ENCODE results near the gene SLC10A6. TPM values are rescaled to one million over a fixed set of nuclear protein-coding genes. Genes with fewer than 3 reads are reported as not detected.

Gene SLC10A6, protein sequence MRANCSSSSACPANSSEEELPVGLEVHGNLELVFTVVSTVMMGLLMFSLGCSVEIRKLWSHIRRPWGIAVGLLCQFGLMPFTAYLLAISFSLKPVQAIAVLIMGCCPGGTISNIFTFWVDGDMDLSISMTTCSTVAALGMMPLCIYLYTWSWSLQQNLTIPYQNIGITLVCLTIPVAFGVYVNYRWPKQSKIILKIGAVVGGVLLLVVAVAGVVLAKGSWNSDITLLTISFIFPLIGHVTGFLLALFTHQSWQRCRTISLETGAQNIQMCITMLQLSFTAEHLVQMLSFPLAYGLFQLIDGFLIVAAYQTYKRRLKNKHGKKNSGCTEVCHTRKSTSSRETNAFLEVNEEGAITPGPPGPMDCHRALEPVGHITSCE
- 0.08 TPM in 1 of 2 replicates, not detected in the other for total RNA-seq (2014; rRNA removed; shearing (Covaris generic))

DNA sequence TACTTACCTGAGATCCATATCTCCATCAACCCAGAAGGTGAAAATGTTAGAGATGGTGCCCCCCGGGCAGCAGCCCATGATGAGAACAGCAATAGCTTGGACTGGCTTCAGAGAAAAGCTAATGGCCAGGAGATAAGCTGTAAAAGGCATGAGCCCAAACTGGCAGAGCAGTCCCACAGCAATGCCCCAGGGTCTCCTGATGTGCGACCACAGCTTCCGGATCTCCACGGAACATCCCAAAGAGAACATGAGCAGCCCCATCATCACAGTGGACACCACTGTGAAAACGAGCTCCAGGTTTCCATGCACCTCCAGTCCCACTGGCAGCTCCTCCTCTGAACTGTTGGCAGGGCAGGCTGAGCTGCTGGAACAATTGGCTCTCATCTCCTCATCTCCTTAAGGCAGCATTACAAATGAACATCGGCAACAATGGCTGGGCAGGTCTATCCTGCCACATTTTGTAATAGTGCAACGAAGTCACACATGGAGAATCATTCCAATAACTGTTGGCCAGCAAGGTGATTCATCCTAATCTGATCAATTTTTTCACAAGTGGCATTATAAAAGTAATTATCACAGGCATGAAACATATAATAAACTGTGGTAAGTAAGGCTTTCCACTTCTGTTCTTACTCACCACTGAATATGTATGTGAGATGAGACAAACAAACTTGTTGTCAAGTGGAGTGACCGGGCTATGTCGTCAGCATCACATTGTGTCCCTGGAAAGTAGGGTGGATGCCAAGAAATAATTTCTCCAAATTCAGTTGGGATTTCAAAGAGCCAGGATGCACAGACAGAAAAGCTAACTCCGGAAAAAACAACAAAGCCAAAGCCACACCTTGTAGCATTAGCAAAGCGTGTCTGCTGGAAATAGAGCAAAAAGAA lies at the start of gene SLC10A6:
Gene SLC10A6, minus strand, starts transcription at position 653 of the 888 bp plus-strand sequence. Its CDS starts 269 bp downstream, at position 384.
- no peaks in the 10 kb centered on the region for H3K36me3 ChIP-seq
- no peak within 1 kb of the TSS for H3K4me3 ChIP-seq
- no peak for DNase-seq (ENCODE audit: low read depth in 1 of 2, low spot score in 2 of 2)
- H3K27ac ChIP-seq, result no peak within 1 kb of the TSS
- H3K27me3 ChIP-seq (replicated peaks), result no peaks in the 10 kb centered on the region
- H3K9me3 ChIP-seq (replicated peaks), result no peaks in the 10 kb centered on the region
- H3K4me1 ChIP-seq (replicated peaks), result no peaks in the 10 kb centered on the region

DNA sequence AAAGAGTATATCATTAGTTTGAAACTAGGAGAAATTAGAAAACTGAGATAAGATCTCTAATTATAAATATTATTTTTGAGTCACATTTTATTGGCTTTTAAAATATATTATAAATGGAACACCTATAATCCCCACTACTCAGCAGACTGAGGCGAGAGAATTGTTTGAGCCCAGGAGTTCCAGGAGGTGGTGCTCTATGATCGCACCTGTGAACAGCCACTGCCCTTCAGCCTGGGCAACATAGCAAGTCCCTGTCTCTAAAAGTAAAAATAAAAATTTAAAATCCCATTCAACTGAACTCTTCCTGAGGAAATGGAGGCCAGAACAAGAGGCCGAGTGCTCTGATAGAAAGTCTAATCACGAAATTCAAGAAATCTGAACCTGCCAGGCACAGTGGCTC lies 49.4 kb upstream of the SLC10A6 start:
- no peak for DNase-seq (ENCODE audit: low read depth in 1 of 2, low spot score in 2 of 2)
- Histone ChIP-seq H3K9me3 (replicated peaks) (no peaks in the 10 kb centered on the region), H3K27me3 (replicated peaks) (no peaks in the 10 kb centered on the region), H3K36me3 (no peaks in the 10 kb centered on the region), H3K4me3 (no peak overlapping the region), H3K27ac (no peak overlapping the region), H3K4me1 (replicated peaks) (peaks cover 10% of the 10 kb centered on the region)

DNA sequence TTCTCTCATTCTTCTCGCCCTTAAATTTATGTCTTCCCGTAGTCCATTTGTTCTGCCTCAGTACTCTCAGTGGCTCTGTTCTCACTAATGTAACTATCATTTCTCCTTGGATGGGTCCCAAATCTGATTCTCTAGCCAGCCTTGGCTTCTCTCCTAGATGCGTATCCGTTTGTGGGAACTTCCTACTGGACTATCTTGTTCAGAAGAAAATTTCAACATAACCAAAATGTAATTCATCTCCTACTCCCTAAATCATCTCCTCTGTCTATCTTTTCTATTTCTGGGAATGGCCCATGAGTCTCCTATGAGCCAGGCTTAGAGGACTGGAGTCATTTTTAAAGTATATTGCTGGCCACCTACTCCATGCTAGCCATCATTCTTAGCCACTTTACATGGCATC lies 47.4 kb upstream of the SLC10A6 start:
- Histone ChIP-seq H3K27ac (no peak overlapping the region), H3K4me1 (replicated peaks) (peaks cover 20% of the 10 kb centered on the region), H3K27me3 (replicated peaks) (no peaks in the 10 kb centered on the region), H3K4me3 (no peak overlapping the region), H3K36me3 (peaks cover 4% of the 10 kb centered on the region), H3K9me3 (replicated peaks) (no peaks in the 10 kb centered on the region)
- no peak for DNase-seq (ENCODE audit: low read depth in 1 of 2, low spot score in 2 of 2)

DNA sequence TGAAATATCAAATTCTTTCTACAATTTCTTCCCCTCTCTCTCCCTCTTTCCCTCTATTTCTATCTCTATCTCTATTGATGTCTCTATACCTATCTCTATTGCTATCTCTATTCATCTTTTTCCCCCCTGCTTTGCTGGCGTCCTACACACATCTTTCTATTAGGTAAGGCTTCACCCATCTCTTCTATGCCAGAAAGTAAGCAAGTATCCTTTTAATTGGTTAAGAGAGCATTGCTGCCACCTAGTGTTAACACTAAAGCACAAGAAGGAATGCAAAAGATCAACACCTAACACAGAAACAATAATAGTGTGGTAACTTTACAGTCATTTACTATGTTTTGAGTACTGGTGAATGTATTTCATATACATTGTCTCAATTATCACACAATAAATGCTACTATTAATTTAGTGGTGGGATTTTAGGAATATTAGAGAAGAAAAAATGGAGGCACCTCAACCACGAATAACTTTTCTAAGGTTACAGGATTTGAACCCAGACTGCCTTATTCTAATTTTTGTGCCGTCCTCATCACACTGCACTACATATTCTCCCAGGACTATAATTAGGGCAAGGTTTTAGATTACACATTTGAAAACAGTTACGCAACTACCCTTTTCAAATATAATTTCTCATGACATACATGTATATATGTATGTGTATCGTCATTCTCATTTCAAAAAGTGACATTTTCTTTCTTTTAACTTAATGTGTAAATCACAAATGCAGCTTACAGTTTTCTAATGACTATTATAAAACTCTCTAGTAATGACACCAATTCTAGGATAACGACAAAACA lies 46.7 kb upstream of the SLC10A6 start:
- H3K9me3 ChIP-seq (replicated peaks), result no peaks in the 10 kb centered on the region
- peaks cover 23% of the 10 kb centered on the region for H3K4me1 ChIP-seq (replicated peaks)
- H3K4me3 ChIP-seq, result no peak overlapping the region
- no peak overlapping the region for H3K27ac ChIP-seq
- peaks cover 4% of the 10 kb centered on the region for H3K36me3 ChIP-seq
- H3K27me3 ChIP-seq (replicated peaks), result no peaks in the 10 kb centered on the region
- peak in 1 of 2 experiments; percentile 67 for DNase-seq (ENCODE audit: low read depth in 1 of 2, low spot score in 2 of 2)

DNA sequence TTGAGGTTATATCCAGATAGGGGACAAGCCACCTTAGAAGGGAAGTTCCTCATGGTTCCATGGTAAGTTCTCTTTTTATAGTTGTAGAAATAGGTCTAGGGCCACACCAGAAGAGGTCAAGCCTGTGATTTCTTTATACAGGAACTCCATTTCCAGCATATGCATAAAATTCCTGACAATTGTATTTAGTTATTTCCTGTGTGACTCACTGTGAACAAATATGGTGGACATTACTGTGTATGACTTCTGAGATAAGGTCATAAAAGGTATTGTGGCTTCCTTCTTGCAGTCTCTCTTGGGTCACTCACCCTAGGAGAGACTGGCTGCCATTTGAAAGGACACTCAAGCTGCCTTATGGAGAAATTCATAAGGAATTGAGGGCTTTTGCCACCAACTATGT lies 45.3 kb upstream of the SLC10A6 start:
- DNase-seq (ENCODE audit: low read depth in 1 of 2, low spot score in 2 of 2), result peak in 1 of 2 experiments; percentile 36
- Histone ChIP-seq H3K4me1 (replicated peaks) (peaks cover 23% of the 10 kb centered on the region), H3K27me3 (replicated peaks) (no peaks in the 10 kb centered on the region), H3K4me3 (no peak overlapping the region), H3K36me3 (peaks cover 4% of the 10 kb centered on the region), H3K9me3 (replicated peaks) (no peaks in the 10 kb centered on the region), H3K27ac (peak overlapping the region; percentile 32; the same call in 1 of the 2 replicates)

DNA sequence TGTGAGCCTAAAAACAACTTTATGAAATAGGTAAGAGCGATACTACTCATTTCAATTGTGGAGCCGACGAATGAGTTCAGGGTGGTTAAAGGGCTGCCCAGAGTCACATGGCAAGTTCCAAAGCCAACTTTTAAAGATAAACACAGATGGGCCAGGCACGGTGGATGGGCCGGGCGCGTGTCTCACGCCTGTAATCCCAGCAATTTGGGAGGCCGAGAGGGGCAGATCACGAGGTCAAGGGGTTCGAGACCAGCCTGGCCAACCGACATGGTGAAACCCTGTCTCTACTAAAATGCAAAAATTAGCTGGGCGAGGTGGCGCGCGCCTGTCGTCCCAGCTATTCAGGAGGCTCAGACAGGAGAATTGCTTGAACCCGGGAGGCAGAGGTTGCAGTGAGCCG lies 44.0 kb upstream of the SLC10A6 start:
- no peak overlapping the region for H3K27ac ChIP-seq
- H3K4me1 ChIP-seq (replicated peaks), result peaks cover 23% of the 10 kb centered on the region
- peaks cover 4% of the 10 kb centered on the region for H3K36me3 ChIP-seq
- H3K27me3 ChIP-seq (replicated peaks), result no peaks in the 10 kb centered on the region
- H3K4me3 ChIP-seq, result no peak overlapping the region
- H3K9me3 ChIP-seq (replicated peaks), result no peaks in the 10 kb centered on the region
- no peak for DNase-seq (ENCODE audit: low read depth in 1 of 2, low spot score in 2 of 2)

DNA sequence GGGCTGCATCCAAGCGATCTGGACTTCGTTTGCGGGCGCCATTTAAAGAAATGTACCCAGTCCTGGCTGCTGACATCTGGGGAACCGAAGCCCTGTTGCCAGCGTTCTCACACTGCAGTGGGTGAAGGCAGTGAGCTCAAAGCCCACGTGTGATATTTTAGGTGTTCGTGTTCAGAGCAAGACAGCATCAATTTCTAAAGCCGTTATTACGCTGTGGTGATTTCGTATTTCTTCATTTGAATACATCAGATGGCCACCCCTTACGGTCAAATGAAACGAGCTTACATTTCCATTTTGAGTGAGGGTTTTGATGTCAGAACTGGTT lies 43.4 kb upstream of the SLC10A6 start:
- peak overlapping the region; percentile 77 for H3K27ac ChIP-seq
- H3K36me3 ChIP-seq, result peaks cover 4% of the 10 kb centered on the region
- H3K9me3 ChIP-seq (replicated peaks), result no peaks in the 10 kb centered on the region
- DNase-seq (ENCODE audit: low read depth in 1 of 2, low spot score in 2 of 2), result no peak
- peaks cover 23% of the 10 kb centered on the region for H3K4me1 ChIP-seq (replicated peaks)
- H3K27me3 ChIP-seq (replicated peaks), result no peaks in the 10 kb centered on the region
- peak overlapping the region; percentile 74 for H3K4me3 ChIP-seq

DNA sequence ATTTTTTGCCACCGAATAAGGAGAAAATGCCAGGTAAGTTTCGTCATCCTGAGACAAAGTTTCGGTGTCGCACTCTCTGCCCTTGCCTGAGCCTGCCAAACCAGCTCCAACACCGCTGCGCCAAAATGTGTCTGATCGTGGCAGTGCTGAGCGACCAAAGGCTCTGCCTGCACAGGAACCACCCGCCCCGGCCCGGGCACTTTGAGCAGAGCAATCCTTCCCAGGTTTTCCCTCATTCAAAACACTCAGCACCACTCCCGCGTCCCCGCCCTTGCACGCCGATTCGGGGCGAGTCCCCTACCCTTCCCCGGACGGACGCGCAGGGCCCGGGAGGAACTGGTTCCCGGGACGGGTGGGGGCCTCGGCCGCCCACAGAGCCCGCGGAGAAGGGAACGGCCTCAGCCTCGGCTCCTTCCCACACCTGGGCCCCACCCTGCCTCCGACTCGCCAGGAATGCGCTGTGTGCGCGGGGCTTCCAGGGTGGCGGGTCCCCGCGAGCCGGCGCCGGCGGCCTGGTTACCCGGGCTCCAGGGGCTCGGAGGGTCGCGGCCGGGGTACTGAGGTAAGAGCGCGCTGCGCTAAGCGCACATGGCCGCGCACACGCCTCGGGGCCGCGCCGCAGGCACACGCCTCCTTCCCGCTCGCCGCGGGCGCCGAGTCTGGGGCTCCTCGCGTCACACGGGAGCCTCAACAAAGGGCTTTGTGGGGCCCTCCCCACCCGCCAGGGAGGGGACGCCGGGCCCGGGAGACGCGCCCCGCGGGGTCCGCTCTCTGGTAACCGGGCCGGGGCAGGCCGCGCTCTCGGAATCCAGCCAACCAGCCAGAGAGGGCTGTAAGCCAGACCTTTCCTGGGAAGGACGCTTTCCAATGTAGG lies 42.8 kb upstream of the SLC10A6 start, which contains the start of gene C4orf36:
Gene C4orf36, minus strand, starts transcription at position 661 of the 874 bp plus-strand sequence. CDS start 902 bp downstream, outside the sequence.
- H3K27ac ChIP-seq, result peak within 1 kb of the TSS; percentile 77
- H3K4me3 ChIP-seq, result peak within 1 kb of the TSS; percentile 74
- H3K4me1 ChIP-seq (replicated peaks), result peaks cover 23% of the 10 kb centered on the region
- no peaks in the 10 kb centered on the region for H3K27me3 ChIP-seq (replicated peaks)
- peak; percentile 71 to 84 for DNase-seq (ENCODE audit: low read depth in 1 of 2, low spot score in 2 of 2)
- no peaks in the 10 kb centered on the region for H3K9me3 ChIP-seq (replicated peaks)
- peaks cover 4% of the 10 kb centered on the region for H3K36me3 ChIP-seq

DNA sequence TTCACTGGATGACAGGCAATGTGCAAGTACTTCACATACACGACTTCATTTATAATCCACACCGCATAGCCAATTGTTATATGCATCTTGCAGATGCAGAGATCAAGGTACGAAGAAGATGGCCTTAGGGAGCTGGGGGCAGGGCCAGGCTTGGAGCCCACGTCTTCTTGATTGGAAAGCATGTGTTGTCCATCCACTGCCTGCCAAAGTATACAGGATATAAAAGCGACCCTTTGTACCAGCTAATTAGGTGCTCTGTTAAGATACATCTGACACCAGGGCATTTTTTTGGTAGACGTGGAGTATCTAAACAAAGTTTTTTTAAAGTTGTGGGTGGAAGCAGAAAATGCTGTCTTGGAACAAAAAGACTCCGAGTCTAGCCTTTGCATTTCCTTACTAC lies 41.6 kb upstream of the SLC10A6 start:
- DNase-seq (ENCODE audit: low read depth in 1 of 2, low spot score in 2 of 2), result no peak
- Histone ChIP-seq H3K27me3 (replicated peaks) (no peaks in the 10 kb centered on the region), H3K4me1 (replicated peaks) (peaks cover 23% of the 10 kb centered on the region)

DNA sequence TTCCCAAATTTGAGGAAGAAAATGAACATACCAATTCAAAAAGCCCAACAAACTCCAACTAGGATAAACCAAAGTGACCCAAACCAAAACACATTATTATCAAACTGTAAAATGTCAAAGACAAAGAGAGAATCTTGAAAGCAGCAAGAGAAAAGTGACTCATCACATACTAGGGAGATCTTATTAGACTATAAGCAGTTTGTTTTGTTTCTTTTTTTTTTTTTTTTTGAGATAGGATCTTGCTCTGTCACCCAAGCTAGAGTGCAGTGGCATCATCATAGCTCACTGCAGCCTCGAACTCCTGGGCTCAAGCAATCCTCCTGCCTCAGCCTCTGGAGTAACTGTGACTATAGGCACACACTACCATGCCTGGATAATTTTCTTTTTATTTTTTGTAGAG lies 30.5 kb upstream of the SLC10A6 start:
- no peaks in the 10 kb centered on the region for H3K4me1 ChIP-seq (replicated peaks)

More for the DNA sequence above, 41.6 kb upstream of the SLC10A6 start:
- Histone ChIP-seq H3K27ac (no peak overlapping the region), H3K9me3 (replicated peaks) (no peaks in the 10 kb centered on the region), H3K4me3 (no peak overlapping the region), H3K36me3 (peaks cover 4% of the 10 kb centered on the region)

DNA sequence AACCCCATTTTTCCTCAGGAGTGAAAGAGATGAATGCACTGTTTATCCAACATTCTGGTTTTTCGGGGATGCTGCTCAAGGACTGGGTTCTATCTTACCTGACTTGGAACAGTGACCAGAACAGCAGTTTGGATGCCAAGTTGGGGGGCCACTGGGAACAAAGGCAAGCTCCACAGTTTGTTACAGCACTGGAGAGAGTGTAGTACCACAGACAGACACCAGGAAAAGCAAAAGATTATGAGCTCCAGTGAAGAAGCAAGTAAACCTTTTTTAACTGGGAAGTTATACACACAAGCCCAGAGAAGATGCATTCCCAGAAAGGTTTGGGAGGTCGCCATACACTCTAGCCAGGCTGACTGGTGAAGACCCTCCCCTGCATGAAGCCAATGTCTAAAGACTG lies 29.5 kb upstream of the SLC10A6 start:
- no peak overlapping the region for H3K4me3 ChIP-seq
- DNase-seq (ENCODE audit: low read depth in 1 of 2, low spot score in 2 of 2), result no peak
- H3K27ac ChIP-seq, result no peak overlapping the region
- H3K27me3 ChIP-seq (replicated peaks), result no peaks in the 10 kb centered on the region
- H3K36me3 ChIP-seq, result no peaks in the 10 kb centered on the region
- peaks cover 4% of the 10 kb centered on the region for H3K9me3 ChIP-seq (replicated peaks)
- no peaks in the 10 kb centered on the region for H3K4me1 ChIP-seq (replicated peaks)

More for the DNA sequence above, 30.5 kb upstream of the SLC10A6 start:
- H3K4me3 ChIP-seq, result no peak overlapping the region
- H3K36me3 ChIP-seq, result no peaks in the 10 kb centered on the region
- DNase-seq (ENCODE audit: low read depth in 1 of 2, low spot score in 2 of 2), result no peak
- peaks cover 4% of the 10 kb centered on the region for H3K9me3 ChIP-seq (replicated peaks)
- H3K27ac ChIP-seq, result no peak overlapping the region
- H3K27me3 ChIP-seq (replicated peaks), result no peaks in the 10 kb centered on the region

DNA sequence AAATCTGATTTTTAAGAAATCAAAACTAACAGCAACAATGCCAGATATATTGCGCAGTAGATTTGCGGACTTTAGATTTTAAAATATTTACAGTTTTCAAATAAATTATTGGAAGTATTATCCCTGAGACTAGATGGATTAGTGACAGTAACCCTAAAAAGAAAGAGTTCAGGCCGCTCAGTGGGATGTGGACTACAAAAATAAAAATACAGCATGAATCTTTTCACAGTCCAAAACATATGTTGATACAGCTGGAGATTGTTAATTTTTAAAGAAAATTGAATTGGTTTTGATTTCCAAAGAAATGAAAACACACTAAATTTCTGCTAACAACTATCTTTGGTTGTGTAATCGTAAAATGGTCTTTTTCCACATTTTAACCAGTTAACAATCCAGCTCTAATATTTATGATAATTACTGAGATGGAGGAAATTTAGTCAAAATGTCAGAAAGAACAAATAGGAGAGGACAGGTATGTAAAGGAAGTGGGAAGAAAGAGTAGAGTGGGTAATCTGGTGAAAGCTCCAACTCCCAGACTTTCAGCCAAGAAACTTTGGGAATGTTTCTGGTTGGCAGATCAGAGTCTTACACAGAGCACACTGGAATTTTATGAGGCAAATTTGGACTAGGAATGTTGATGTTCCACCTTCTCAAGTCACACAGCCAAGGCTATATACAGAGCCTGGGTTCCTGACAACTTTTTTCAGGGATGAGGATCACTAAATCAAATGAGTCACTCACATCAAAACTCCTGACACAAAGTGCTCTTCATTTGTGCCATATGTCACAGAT lies 27.9 kb upstream of the SLC10A6 start:
- no peak for DNase-seq (ENCODE audit: low read depth in 1 of 2, low spot score in 2 of 2)
- Histone ChIP-seq H3K27ac (no peak overlapping the region), H3K9me3 (replicated peaks) (peaks cover 4% of the 10 kb centered on the region), H3K36me3 (no peaks in the 10 kb centered on the region), H3K4me1 (replicated peaks) (no peaks in the 10 kb centered on the region), H3K4me3 (no peak overlapping the region), H3K27me3 (replicated peaks) (no peaks in the 10 kb centered on the region)

Data from SJSA1 (cell line).